ENCODE results near the gene ALDH3B2. TPM values are rescaled to one million over a fixed set of nuclear protein-coding genes. Genes with fewer than 3 reads are reported as not detected.

ALDH3B2 gene
- total and polyA plus RNA-seq, 2 of the 8 experiments (the other 6 are each of a cell fraction or from before 2014, with no cell fraction given): not detected

- TF ChIP-seq EGR1 (IDR thresholded peaks at IDR 0.05; ENCODE audit: borderline replicate concordance, low read depth, low read length): no peak
- TF ChIP-seq RFX5 (IDR thresholded peaks at IDR 0.05; ENCODE audit: borderline replicate concordance, low read depth, low read length): no peak
Measured at GRCh38 chr11:67694875-67695555, 20.6 kb upstream of the ALDH3B2 start (continued).

All from H1 (cell line).